Forelimb muscle (tissue), 1 donor: Measurements from ENCODE around the gene FOSL1. TPM values are rescaled to one million over a fixed set of nuclear protein-coding genes. Genes with fewer than 3 reads are reported as not detected.
"Not testable (repeated sequence)": the region's sequence is repeated elsewhere in the genome, so short reads cannot be mapped to it uniquely, and the experiment has no call there.

Experiments
- DNase-seq: peaks from one replicate; pipeline ENCODE4 v3.0.0-alpha.2; 2013; ENCODE audit warnings: low read depth
- polyA plus RNA-seq: library from polyadenylated mRNA; unstranded; fragments of 120-200 nt; gene quantifications from one replicate; pipeline ENCODE4 v1.2.1, GENCODE V29; 2013; ENCODE audit not compliant: insufficient read length

The FOSL1 gene
- polyA plus RNA-seq, 1 donor = not detected

- DNase-seq = no peak
Measured at GRCh38 chr11:65896034-65896999, 3.9 kb downstream of the FOSL1 start.

GRCh38 chr11:65895482-65895981 lies 4.7 kb downstream of the FOSL1 start:
- no peak for DNase-seq

GRCh38 chr11:65894034-65894591 lies 6.1 kb downstream of the FOSL1 start:
- DNase-seq = no peak

GRCh38 chr11:65892661-65893317 lies 7.4 kb downstream of the FOSL1 start:
- no peak for DNase-seq

GRCh38 chr11:65892137-65892540 lies 8.0 kb downstream of the FOSL1 start:
- not testable (repeated sequence) for DNase-seq

GRCh38 chr11:65891219-65892136 lies 8.7 kb downstream of the FOSL1 start:
- DNase-seq = no peak

- DNase-seq = peak; percentile 91
Measured at GRCh38 chr11:65890324-65891218, 9.6 kb downstream of the FOSL1 start, which contains the start of gene CCDC85B. Gene CCDC85B, plus strand, starts transcription at chr11:65890673. Its CDS starts 111 bp downstream, at chr11:65890784.

GRCh38 chr11:65888163-65888814 lies 11.9 kb downstream of the FOSL1 start, which contains the start of gene FIBP:
Gene FIBP, minus strand, starts transcription at chr11:65888471. Its CDS starts 53 bp downstream, at chr11:65888418.
- peak; percentile 86 for DNase-seq

- DNase-seq = no peak
Measured at GRCh38 chr11:65887723-65888162, 12.4 kb downstream of the FOSL1 start.

GRCh38 chr11:65886826-65887722 lies 13.1 kb downstream of the FOSL1 start:
- DNase-seq = no peak

- DNase-seq = no peak
Measured at GRCh38 chr11:65885808-65886536, 14.2 kb downstream of the FOSL1 start.

GRCh38 chr11:65885231-65885630 lies 15.0 kb downstream of the FOSL1 start:
- no peak for DNase-seq

GRCh38 chr11:65884716-65885092 lies 15.5 kb downstream of the FOSL1 start:
- no peak for DNase-seq

GRCh38 chr11:65883786-65884715 lies 16.1 kb downstream of the FOSL1 start:
- DNase-seq = no peak

GRCh38 chr11:65883058-65883761 lies 17.0 kb downstream of the FOSL1 start:
- DNase-seq = no peak
